Endothelial cell of umbilical vein (primary cell): Measurements from ENCODE around the gene MRPL27. TPM values are rescaled to one million over a fixed set of nuclear protein-coding genes. Genes with fewer than 3 reads are reported as not detected.

Experiments
- BruUV-seq: library from RNA; stranded (reverse); fragments of 400-500 nt; replicated peaks from 2 replicates; lab custom pipeline; 2021; lab: Mats Ljungman, UMichigan
- CTCF ChIA-PET: fragments of 300-600, 350-600 bp; sonication (Branson Sonifier 250); formaldehyde crosslinking; loops from one replicate; lab custom pipeline; 2021; ENCODE audit warnings: antibody characterized with exemption, inconsistent platforms; lab: Charles Lee
- POLR2A ChIA-PET: fragments of 300-600, 350-600 bp; sonication (Branson Sonifier 250); formaldehyde crosslinking; loops from one replicate; lab custom pipeline; 2021; ENCODE audit warnings: antibody characterized with exemption, inconsistent platforms; lab: Charles Lee
- DNase-seq: peaks from one replicate; pipeline ENCODE4 v3.0.0-alpha.2; 2011; ENCODE audit warnings: low read depth, low spot score
- FAIRE-seq: peaks from 2 replicates; lab custom pipeline; 2011; peaks lifted over from hg19 to GRCh38; lab: Jason Lieb, UNC
- H2AFZ ChIP-seq: 2 replicates; pipeline ENCODE4 v1.6.0; 2012; ENCODE audit warnings: low read depth, low read length, control low read depth, inconsistent platforms
- H3K27ac ChIP-seq: 2 replicates; pipeline ENCODE4 v1.5.1; 2011; ENCODE audit warnings: low read depth, mild to moderate bottlenecking, control low read depth, low read length, moderate library complexity; ENCODE audit not compliant: insufficient read depth
- H3K27me3 ChIP-seq, 2 experiments: 2 replicates each; pipeline versions ENCODE4 v1.6.0 to v1.6.1; 2011; ENCODE audit warnings: low read length in 2 of 2, mixed read lengths in 1 of 2; ENCODE audit not compliant: control insufficient read depth in 2 of 2, insufficient read depth in 2 of 2
- H3K36me3 ChIP-seq, 2 experiments: 2 replicates in 1 of 2; 3 replicates in 1 of 2; pipeline ENCODE4 v1.5.1; 2011; ENCODE audit warnings: low read length in 2 of 2, mild to moderate bottlenecking in 1 of 2, moderate library complexity in 1 of 2; ENCODE audit not compliant: control insufficient read depth in 2 of 2, insufficient read depth in 2 of 2; ENCODE audit errors: extremely low read depth in 1 of 2
- H3K4me1 ChIP-seq: 3 replicates; pipeline ENCODE4 v1.5.1; 2011; ENCODE audit warnings: mild to moderate bottlenecking, low read length; ENCODE audit not compliant: control insufficient read depth, insufficient read depth; ENCODE audit errors: extremely low read depth
- H3K4me2 ChIP-seq: 2 replicates; pipeline ENCODE4 v1.6.1; 2011; ENCODE audit warnings: low read length, control low read depth, mixed read lengths; ENCODE audit not compliant: insufficient read depth
- H3K4me3 ChIP-seq, 3 experiments: fragments of 200-600 bp in 1 of 3; sonication (generic), shearing (Covaris generic) in 1 of 3; replicated peaks in 1 of 3; 2 replicates each; pipeline ENCODE4 v1.5.1; 2011 to 2016; ENCODE audit warnings: control low read depth in 3 of 3, low read length in 3 of 3, mild to moderate bottlenecking in 2 of 3, inconsistent platforms in 1 of 3, low read depth in 1 of 3, moderate library complexity in 1 of 3; ENCODE audit not compliant: insufficient read depth in 1 of 3
- H3K79me2 ChIP-seq: 2 replicates; pipeline ENCODE4 v1.6.0; 2012; ENCODE audit warnings: low read length, inconsistent platforms; ENCODE audit not compliant: control insufficient read depth, insufficient read depth
- H3K9ac ChIP-seq: replicated peaks from 2 replicates; pipeline ENCODE3; 2011; ENCODE audit warnings: low read length, control low read depth; ENCODE audit not compliant: insufficient read depth; ENCODE audit errors: extremely low read depth
- H3K9me1 ChIP-seq: replicated peaks from 3 replicates; pipeline ENCODE4 v1.6.0; 2011; ENCODE audit warnings: mild to moderate bottlenecking, low read length; ENCODE audit not compliant: control insufficient read depth, insufficient read depth; ENCODE audit errors: extremely low read depth
- H3K9me3 ChIP-seq: replicated peaks from 2 replicates; pipeline ENCODE4 v1.5.1; 2012; ENCODE audit warnings: low read length, inconsistent platforms; ENCODE audit not compliant: control insufficient read depth, insufficient read depth
- H4K20me1 ChIP-seq: replicated peaks from 2 replicates; pipeline ENCODE3; 2011; ENCODE audit warnings: mild to moderate bottlenecking, low read length; ENCODE audit not compliant: control insufficient read depth, insufficient read depth; ENCODE audit errors: extremely low read depth
- EZH2 ChIP-seq: IDR thresholded peaks from 2 replicates; pipeline ENCODE4 v1.6.1; 2012; ENCODE audit warnings: borderline replicate concordance, low read depth, mild to moderate bottlenecking, moderate library complexity, low read length, inconsistent platforms; ENCODE audit not compliant: severe bottlenecking
- FOS ChIP-seq: IDR thresholded peaks from 2 replicates; pipeline ENCODE4 v1.6.1; 2011; ENCODE audit warnings: mild to moderate bottlenecking, low read length, moderate library complexity, borderline replicate concordance; ENCODE audit not compliant: insufficient read depth
- GATA2 ChIP-seq: IDR thresholded peaks from 2 replicates; pipeline ENCODE4 v1.7.0; 2011; ENCODE audit warnings: low read depth, mild to moderate bottlenecking, moderate library complexity, mixed read lengths, low read length; ENCODE audit not compliant: insufficient read length, insufficient read depth
- JUN ChIP-seq: IDR thresholded peaks from 2 replicates; pipeline ENCODE4 v1.6.1; 2011; ENCODE audit warnings: borderline replicate concordance, low read depth; ENCODE audit not compliant: insufficient read length, insufficient read depth
- MYC ChIP-seq: IDR thresholded peaks from one replicate; pipeline ENCODE4 v1.6.1; 2011; ENCODE audit warnings: mild to moderate bottlenecking, low read depth, low read length
- POLR2A ChIP-seq: IDR thresholded peaks from 2 replicates; pipeline ENCODE4 v1.6.1; 2012; ENCODE audit warnings: low read depth, mild to moderate bottlenecking, control low read depth, low read length
- POLR2AphosphoS5 ChIP-seq: IDR thresholded peaks from 2 replicates; pipeline ENCODE4 v1.6.1; 2012; ENCODE audit warnings: low read depth, mild to moderate bottlenecking, control low read depth, low read length, moderate library complexity; ENCODE audit not compliant: insufficient read depth
- dilution Hi-C: fragments of 300-500 bp; cut with MboI; formaldehyde crosslinking; loops from one replicate; pipeline ENCODE4 v1.15.0; 2019; ENCODE audit warnings: low sequenced_read_pairs; ENCODE audit not compliant: extremely low pct_ligation_motif_present
- intact Hi-C: fragments of 100-400 bp; cut with micrococcal nuclease; formaldehyde crosslinking; loops from one replicate; pipeline ENCODE4 v1.10.0; 2022
- polyA plus RNA-seq, 4 experiments: library from polyadenylated mRNA; depleted of rRNA in 3 of 4; stranded (reverse) in 3 of 4; unstranded in 1 of 4; fragments of >200 nt; gene quantifications; 2 replicates each; pipeline versions ENCODE4 v1.2.1 to v1.2.3, GENCODE V29; 2011 to 2012; ENCODE audit warnings: missing spikeins in 1 of 4
- total RNA-seq: library from RNA; stranded (reverse); gene quantifications from 2 replicates; pipeline ENCODE4 v1.2.3, GENCODE V29; 2021
- TF ChIP-seq, protein P1 (sequence below): IDR thresholded peaks from 2 replicates; pipeline ENCODE4 v1.6.1; 2011; ENCODE audit not compliant: insufficient read depth, insufficient read length
- TF ChIP-seq, protein P2 (sequence below), 2 donors: IDR thresholded peaks; 1 replicate in 1 of 2; 2 replicates in 1 of 2; pipeline ENCODE4 v1.5.1; 2011; ENCODE audit warnings: low read length in 2 of 2, mild to moderate bottlenecking in 2 of 2, moderate library complexity in 2 of 2, control low read depth in 1 of 2, inconsistent platforms in 1 of 2, low read depth in 1 of 2; ENCODE audit not compliant: insufficient read depth in 1 of 2; ENCODE audit errors: extremely low read depth in 1 of 2

MRPL27 gene
- total and polyA plus RNA-seq, 2 donors (not counting 3 experiments of a cell fraction or from before 2014, with no cell fraction given) = 76.2 to 158 TPM

DNA sequence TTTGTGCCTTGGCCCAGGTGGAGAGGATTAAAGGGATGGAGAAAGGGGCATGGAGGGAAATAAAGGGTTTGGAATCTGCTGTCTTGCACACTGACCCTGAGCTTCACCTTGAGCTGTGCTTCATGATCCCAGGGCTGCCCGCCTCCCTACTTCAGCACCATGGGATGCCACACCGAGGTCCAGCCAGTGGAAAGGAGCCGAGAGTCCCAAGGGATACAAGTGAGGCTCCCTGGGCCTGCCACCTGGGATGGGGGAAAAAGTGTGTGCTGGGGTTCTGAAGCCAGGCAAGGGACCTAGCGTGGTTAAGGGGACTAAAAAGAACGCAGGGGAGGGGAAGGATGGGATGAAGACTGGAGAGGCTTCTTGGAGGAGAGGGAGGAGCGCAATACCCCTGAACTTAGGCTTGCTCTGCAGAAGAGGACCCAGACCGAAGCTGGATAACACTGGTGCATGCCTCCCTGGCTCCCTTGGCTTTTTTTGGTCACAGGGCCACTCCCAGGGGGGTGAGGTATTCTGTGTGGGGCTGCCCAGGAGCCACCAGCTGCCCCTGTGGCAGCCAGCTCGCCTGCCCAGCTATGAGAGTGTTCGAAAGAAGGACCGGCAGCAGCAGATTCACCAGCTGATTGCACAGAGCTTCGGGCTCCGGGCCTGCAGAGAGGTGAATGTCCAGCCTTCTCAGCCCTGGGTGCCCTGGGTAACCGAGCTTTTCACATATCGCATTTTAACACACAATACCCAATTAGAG is 7.2 kb downstream of the MRPL27 start:
- H3K27ac ChIP-seq = no peak overlapping the region
- H3K36me3 ChIP-seq = peaks cover 3 to 34% of the 10 kb centered on the region in 2 experiments
- no peak overlapping the region for H3K4me2 ChIP-seq
- H3K27me3 ChIP-seq = no peaks in the 10 kb centered on the region
- no peaks in the 10 kb centered on the region for H3K79me2 ChIP-seq
- H4K20me1 ChIP-seq = no peaks in the 10 kb centered on the region
- no peak overlapping the region for H3K4me3 ChIP-seq
- H3K9me1 ChIP-seq = no peaks in the 10 kb centered on the region
- H2AFZ ChIP-seq = no peak overlapping the region
- FAIRE-seq = no peak
- ChIA-PET POLR2A (no interaction called here), CTCF (interaction anchor here (1.0 to 2.5 kb wide), 3 partner anchors 13 to 113 kb away, joined by 3 to 7 read pairs (median 5); partner anchors contain the start of gene LRRC59)
- no TSS peak for BruUV-seq
- dilution Hi-C loops = no loop called here
- no peak for TF ChIP-seq GATA2
- TF ChIP-seq, protein P1, sequence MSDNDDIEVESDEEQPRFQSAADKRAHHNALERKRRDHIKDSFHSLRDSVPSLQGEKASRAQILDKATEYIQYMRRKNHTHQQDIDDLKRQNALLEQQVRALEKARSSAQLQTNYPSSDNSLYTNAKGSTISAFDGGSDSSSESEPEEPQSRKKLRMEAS = no peak
- TF ChIP-seq POLR2A = no peak
- no peak for TF ChIP-seq FOS
- no peak for TF ChIP-seq JUN
- TF ChIP-seq MYC = no peak
- H3K4me1 ChIP-seq = no peaks in the 10 kb centered on the region
- no peak overlapping the region for H3K9ac ChIP-seq
- intact Hi-C loops = no loop called here
- DNase-seq = no peak
- H3K9me3 ChIP-seq = no peaks in the 10 kb centered on the region

DNA sequence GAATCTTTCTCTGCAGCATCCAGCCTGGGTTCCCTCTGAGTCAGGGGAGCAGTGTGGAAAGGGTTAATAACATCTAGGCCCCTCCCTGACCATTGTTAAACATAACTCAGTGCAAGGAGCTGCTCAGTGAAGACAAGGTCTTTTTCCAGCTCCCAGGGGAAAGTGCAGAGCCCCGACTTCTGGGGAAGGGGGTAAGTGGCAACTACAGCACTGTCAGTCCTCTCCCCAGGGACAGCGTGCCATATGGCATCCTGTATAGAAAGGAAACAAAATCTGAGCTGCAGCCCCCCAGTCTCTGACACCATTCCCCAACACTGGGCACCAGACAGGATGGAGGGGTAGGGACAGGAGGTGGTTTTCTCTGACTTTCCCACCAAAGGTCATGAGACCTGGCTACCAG is 7.8 kb downstream of the MRPL27 start:
- H3K9me3 ChIP-seq = no peaks in the 10 kb centered on the region
- no peak overlapping the region for H3K4me3 ChIP-seq
- DNase-seq (no peak), FAIRE-seq (no peak)
- intact Hi-C loops = no loop called here
- dilution Hi-C loops = no loop called here
- no peaks in the 10 kb centered on the region for H3K9me1 ChIP-seq
- no peak overlapping the region for H3K9ac ChIP-seq
- peaks cover 3 to 32% of the 10 kb centered on the region in 2 experiments for H3K36me3 ChIP-seq
- H3K79me2 ChIP-seq = no peaks in the 10 kb centered on the region
- no peaks in the 10 kb centered on the region for H3K27me3 ChIP-seq
- no peak overlapping the region for H2AFZ ChIP-seq
- no TSS peak for BruUV-seq
- H3K4me2 ChIP-seq = no peak overlapping the region
- H4K20me1 ChIP-seq = no peaks in the 10 kb centered on the region
- H3K27ac ChIP-seq = no peak overlapping the region
- TF ChIP-seq EZH2 = no peak
- TF ChIP-seq, protein P1 = no peak
- TF ChIP-seq FOS = no peak
- no peak for TF ChIP-seq POLR2A
- TF ChIP-seq GATA2 = no peak
- TF ChIP-seq POLR2AphosphoS5 = no peak
- TF ChIP-seq, protein P2, sequence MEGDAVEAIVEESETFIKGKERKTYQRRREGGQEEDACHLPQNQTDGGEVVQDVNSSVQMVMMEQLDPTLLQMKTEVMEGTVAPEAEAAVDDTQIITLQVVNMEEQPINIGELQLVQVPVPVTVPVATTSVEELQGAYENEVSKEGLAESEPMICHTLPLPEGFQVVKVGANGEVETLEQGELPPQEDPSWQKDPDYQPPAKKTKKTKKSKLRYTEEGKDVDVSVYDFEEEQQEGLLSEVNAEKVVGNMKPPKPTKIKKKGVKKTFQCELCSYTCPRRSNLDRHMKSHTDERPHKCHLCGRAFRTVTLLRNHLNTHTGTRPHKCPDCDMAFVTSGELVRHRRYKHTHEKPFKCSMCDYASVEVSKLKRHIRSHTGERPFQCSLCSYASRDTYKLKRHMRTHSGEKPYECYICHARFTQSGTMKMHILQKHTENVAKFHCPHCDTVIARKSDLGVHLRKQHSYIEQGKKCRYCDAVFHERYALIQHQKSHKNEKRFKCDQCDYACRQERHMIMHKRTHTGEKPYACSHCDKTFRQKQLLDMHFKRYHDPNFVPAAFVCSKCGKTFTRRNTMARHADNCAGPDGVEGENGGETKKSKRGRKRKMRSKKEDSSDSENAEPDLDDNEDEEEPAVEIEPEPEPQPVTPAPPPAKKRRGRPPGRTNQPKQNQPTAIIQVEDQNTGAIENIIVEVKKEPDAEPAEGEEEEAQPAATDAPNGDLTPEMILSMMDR (IDR thresholded peaks at IDR 0.05; ENCODE audit: extremely low read depth in 1 of 2, insufficient read depth in 1 of 2, low read depth in 1 of 2, low read length in 2 of 2) = no peak
- TF ChIP-seq JUN = no peak
- no peak for TF ChIP-seq MYC
- ChIA-PET POLR2A (no interaction called here), CTCF (interaction anchor here (1.0 to 2.5 kb wide), 5 partner anchors 9 to 165 kb away, joined by 3 to 7 read pairs (median 5); partner anchors contain the start of gene LRRC59)
- H3K4me1 ChIP-seq = no peaks in the 10 kb centered on the region
